Measurements from ENCODE around the gene FA2H.
"Not testable (repeated sequence)": the region's sequence is repeated elsewhere in the genome, so short reads cannot be mapped to it uniquely, and the experiment has no call there.

The FA2H gene

GRCh38 chr16:74792225-74792624 lies 17.6 kb upstream of the FA2H start:
- Histone ChIP-seq H3K36me3 (ENCODE audit: control insufficient read depth, insufficient read depth, low read length, severe bottlenecking) (no peaks in the 10 kb centered on the region), H3K9me3 (ENCODE audit: control insufficient read depth, low read length) (peaks cover 10% of the 10 kb centered on the region), H3K4me3 (ENCODE audit: low read length) (no peak overlapping the region), H3K9ac (ENCODE audit: low read length) (no peak overlapping the region), H3K4me1 (ENCODE audit: control insufficient read depth, insufficient read depth, low read length) (no peaks in the 10 kb centered on the region), H3K27me3 (replicated peaks; ENCODE audit: control insufficient read depth, insufficient read depth, low read length) (peaks cover 39% of the 10 kb centered on the region)
- no peak for DNase-seq (ENCODE audit: low read depth)

GRCh38 chr16:74791749-74792148 lies 17.1 kb upstream of the FA2H start:
- not testable (repeated sequence) for H3K9me3 ChIP-seq (ENCODE audit: control insufficient read depth, low read length); H3K4me1 ChIP-seq (ENCODE audit: control insufficient read depth, insufficient read depth, low read length); H3K9ac ChIP-seq (ENCODE audit: low read length); H3K4me3 ChIP-seq (ENCODE audit: low read length); DNase-seq (ENCODE audit: low read depth); H3K36me3 ChIP-seq (ENCODE audit: control insufficient read depth, insufficient read depth, low read length, severe bottlenecking)
- peaks cover 35% of the 10 kb centered on the region for H3K27me3 ChIP-seq (replicated peaks; ENCODE audit: control insufficient read depth, insufficient read depth, low read length)

GRCh38 chr16:74788108-74788507 lies 13.5 kb upstream of the FA2H start:
- H3K4me3 ChIP-seq (ENCODE audit: low read length), result no peak overlapping the region
- no peaks in the 10 kb centered on the region for H3K9me3 ChIP-seq (ENCODE audit: control insufficient read depth, low read length)
- DNase-seq (ENCODE audit: low read depth), result no peak
- H3K27me3 ChIP-seq (replicated peaks; ENCODE audit: control insufficient read depth, insufficient read depth, low read length), result peaks cover 17% of the 10 kb centered on the region
- H3K36me3 ChIP-seq (ENCODE audit: control insufficient read depth, insufficient read depth, low read length, severe bottlenecking), result no peaks in the 10 kb centered on the region
- H3K9ac ChIP-seq (ENCODE audit: low read length), result no peak overlapping the region
- no peaks in the 10 kb centered on the region for H3K4me1 ChIP-seq (ENCODE audit: control insufficient read depth, insufficient read depth, low read length)

GRCh38 chr16:74785031-74785430 lies 10.4 kb upstream of the FA2H start:
- peaks cover 20% of the 10 kb centered on the region for H3K27me3 ChIP-seq (replicated peaks; ENCODE audit: control insufficient read depth, insufficient read depth, low read length)
- no peak for DNase-seq (ENCODE audit: low read depth)
- no peak overlapping the region for H3K9ac ChIP-seq (ENCODE audit: low read length)
- H3K4me1 ChIP-seq (ENCODE audit: control insufficient read depth, insufficient read depth, low read length), result no peaks in the 10 kb centered on the region
- H3K36me3 ChIP-seq (ENCODE audit: control insufficient read depth, insufficient read depth, low read length, severe bottlenecking), result no peaks in the 10 kb centered on the region
- H3K9me3 ChIP-seq (ENCODE audit: control insufficient read depth, low read length), result no peaks in the 10 kb centered on the region
- H3K4me3 ChIP-seq (ENCODE audit: low read length), result no peak overlapping the region

- peaks cover 34% of the 10 kb centered on the region for H3K27me3 ChIP-seq (replicated peaks; ENCODE audit: control insufficient read depth, insufficient read depth, low read length)
- H3K4me1 ChIP-seq (ENCODE audit: control insufficient read depth, insufficient read depth, low read length), result peaks cover 3% of the 10 kb centered on the region
- H3K9me3 ChIP-seq (ENCODE audit: control insufficient read depth, low read length), result no peaks in the 10 kb centered on the region
- DNase-seq (ENCODE audit: low read depth), result no peak
- H3K36me3 ChIP-seq (ENCODE audit: control insufficient read depth, insufficient read depth, low read length, severe bottlenecking), result no peaks in the 10 kb centered on the region
- H3K9ac ChIP-seq (ENCODE audit: low read length), result no peak overlapping the region
- no peak overlapping the region for H3K4me3 ChIP-seq (ENCODE audit: low read length)
These were observed 4.0 kb upstream of the FA2H start for GRCh38 chr16:74778646-74779045.

GRCh38 chr16:74776926-74777325 lies 2.3 kb upstream of the FA2H start:
- no peak for DNase-seq (ENCODE audit: low read depth)
- Histone ChIP-seq H3K36me3 (ENCODE audit: control insufficient read depth, insufficient read depth, low read length, severe bottlenecking) (no peaks in the 10 kb centered on the region), H3K27me3 (replicated peaks; ENCODE audit: control insufficient read depth, insufficient read depth, low read length) (peaks cover 44% of the 10 kb centered on the region), H3K9ac (ENCODE audit: low read length) (no peak overlapping the region), H3K4me1 (ENCODE audit: control insufficient read depth, insufficient read depth, low read length) (peaks cover 3% of the 10 kb centered on the region), H3K4me3 (ENCODE audit: low read length) (no peak overlapping the region), H3K9me3 (ENCODE audit: control insufficient read depth, low read length) (no peaks in the 10 kb centered on the region)

GRCh38 chr16:74775255-74775654 lies 635 bp upstream of the FA2H start:
- H3K4me3 ChIP-seq (ENCODE audit: low read length), result no peak overlapping the region
- peaks cover 50% of the 10 kb centered on the region for H3K27me3 ChIP-seq (replicated peaks; ENCODE audit: control insufficient read depth, insufficient read depth, low read length)
- no peak overlapping the region for H3K9ac ChIP-seq (ENCODE audit: low read length)

GRCh38 chr16:74773446-74774222 lies 986 bp downstream of the FA2H start:
- H3K9ac ChIP-seq (ENCODE audit: low read length), result no peak overlapping the region
- H3K27me3 ChIP-seq (replicated peaks; ENCODE audit: control insufficient read depth, insufficient read depth, low read length), result peaks cover 55% of the 10 kb centered on the region
- H3K9me3 ChIP-seq (ENCODE audit: control insufficient read depth, low read length), result no peaks in the 10 kb centered on the region
- H3K4me1 ChIP-seq (ENCODE audit: control insufficient read depth, insufficient read depth, low read length), result peaks cover 3% of the 10 kb centered on the region
- H3K36me3 ChIP-seq (ENCODE audit: control insufficient read depth, insufficient read depth, low read length, severe bottlenecking), result no peaks in the 10 kb centered on the region
- no peak for DNase-seq (ENCODE audit: low read depth)
- H3K4me3 ChIP-seq (ENCODE audit: low read length), result no peak overlapping the region

More at GRCh38 chr16:74775255-74775654, 635 bp upstream of the FA2H start:
- no peaks in the 10 kb centered on the region for H3K36me3 ChIP-seq (ENCODE audit: control insufficient read depth, insufficient read depth, low read length, severe bottlenecking)
- no peak for DNase-seq (ENCODE audit: low read depth)
- no peaks in the 10 kb centered on the region for H3K9me3 ChIP-seq (ENCODE audit: control insufficient read depth, low read length)
- H3K4me1 ChIP-seq (ENCODE audit: control insufficient read depth, insufficient read depth, low read length), result peaks cover 3% of the 10 kb centered on the region

- peaks cover 69% of the 10 kb centered on the region for H3K27me3 ChIP-seq (replicated peaks; ENCODE audit: control insufficient read depth, insufficient read depth, low read length)
- peaks cover 3% of the 10 kb centered on the region for H3K4me1 ChIP-seq (ENCODE audit: control insufficient read depth, insufficient read depth, low read length)
These were observed 2.8 kb downstream of the FA2H start for GRCh38 chr16:74771656-74772315.

GRCh38 chr16:74770831-74771526 lies 3.6 kb downstream of the FA2H start:
- H3K36me3 ChIP-seq (ENCODE audit: control insufficient read depth, insufficient read depth, low read length, severe bottlenecking), result no peaks in the 10 kb centered on the region
- H3K4me1 ChIP-seq (ENCODE audit: control insufficient read depth, insufficient read depth, low read length), result peaks cover 3% of the 10 kb centered on the region
- DNase-seq (ENCODE audit: low read depth), result no peak
- peaks cover 77% of the 10 kb centered on the region for H3K27me3 ChIP-seq (replicated peaks; ENCODE audit: control insufficient read depth, insufficient read depth, low read length)
- H3K4me3 ChIP-seq (ENCODE audit: low read length), result no peak overlapping the region
- H3K9me3 ChIP-seq (ENCODE audit: control insufficient read depth, low read length), result no peaks in the 10 kb centered on the region
- H3K9ac ChIP-seq (ENCODE audit: low read length), result no peak overlapping the region

More at GRCh38 chr16:74771656-74772315, 2.8 kb downstream of the FA2H start:
- no peaks in the 10 kb centered on the region for H3K9me3 ChIP-seq (ENCODE audit: control insufficient read depth, low read length)
- no peak overlapping the region for H3K9ac ChIP-seq (ENCODE audit: low read length)
- no peak overlapping the region for H3K4me3 ChIP-seq (ENCODE audit: low read length)
- H3K36me3 ChIP-seq (ENCODE audit: control insufficient read depth, insufficient read depth, low read length, severe bottlenecking), result no peaks in the 10 kb centered on the region
- no peak for DNase-seq (ENCODE audit: low read depth)

- Histone ChIP-seq H3K4me3 (ENCODE audit: low read length) (no peak overlapping the region), H3K36me3 (ENCODE audit: control insufficient read depth, insufficient read depth, low read length, severe bottlenecking) (no peaks in the 10 kb centered on the region), H3K27me3 (replicated peaks; ENCODE audit: control insufficient read depth, insufficient read depth, low read length) (peaks cover 76% of the 10 kb centered on the region), H3K9ac (ENCODE audit: low read length) (no peak overlapping the region), H3K4me1 (ENCODE audit: control insufficient read depth, insufficient read depth, low read length) (no peaks in the 10 kb centered on the region), H3K9me3 (ENCODE audit: control insufficient read depth, low read length) (no peaks in the 10 kb centered on the region)
- no peak for DNase-seq (ENCODE audit: low read depth)
These were observed 4.9 kb downstream of the FA2H start for GRCh38 chr16:74769586-74770190.
